Measurements from ENCODE around the gene TAL1.
"Not testable (repeated sequence)": the region's sequence is repeated elsewhere in the genome, so short reads cannot be mapped to it uniquely, and the experiment has no call there.

Gene TAL1

GRCh38 chr1:47198214-47198613 is 33.8 kb downstream of the TAL1 start:
- H3K27ac ChIP-seq (ENCODE audit: insufficient read depth, low read depth, low read length, poor library complexity, severe bottlenecking), result no peak overlapping the region
- no peaks in the 10 kb centered on the region for H3K9me3 ChIP-seq (ENCODE audit: control insufficient read depth, low read length)
- H3K4me1 ChIP-seq (ENCODE audit: control insufficient read depth, insufficient read depth, low read length), result no peaks in the 10 kb centered on the region
- 82 to 91% methylated on average over 4 of the region's 4 CpGs for WGBS, 2 experiments
- H3K27me3 ChIP-seq (ENCODE audit: control insufficient read depth, insufficient read depth, low read length, poor library complexity, severe bottlenecking), result no peaks in the 10 kb centered on the region
- H3K4me3 ChIP-seq (ENCODE audit: insufficient read depth, low read depth, low read length), result no peak overlapping the region
- H3K36me3 ChIP-seq (ENCODE audit: control insufficient read depth, insufficient read depth, low read length), result no peaks in the 10 kb centered on the region

- Histone ChIP-seq H3K36me3 (ENCODE audit: control insufficient read depth, insufficient read depth, low read length) (no peaks in the 10 kb centered on the region), H3K27me3 (ENCODE audit: control insufficient read depth, insufficient read depth, low read length, poor library complexity, severe bottlenecking) (no peaks in the 10 kb centered on the region), H3K4me3 (ENCODE audit: insufficient read depth, low read depth, low read length) (no peak overlapping the region), H3K9me3 (ENCODE audit: control insufficient read depth, low read length) (no peaks in the 10 kb centered on the region), H3K27ac (ENCODE audit: insufficient read depth, low read depth, low read length, poor library complexity, severe bottlenecking) (no peak overlapping the region), H3K4me1 (ENCODE audit: control insufficient read depth, insufficient read depth, low read length) (peaks cover 7% of the 10 kb centered on the region)
- WGBS, 2 experiments, result 76 to 77% methylated on average over 3 of the region's 3 CpGs
These were observed 35.4 kb downstream of the TAL1 start for GRCh38 chr1:47196622-47197021.

- WGBS, 2 experiments, result 91% methylated on average over 7 to 8 of the region's 9 CpGs
- H3K36me3 ChIP-seq (ENCODE audit: control insufficient read depth, insufficient read depth, low read length); H3K4me3 ChIP-seq (ENCODE audit: insufficient read depth, low read depth, low read length); H3K4me1 ChIP-seq (ENCODE audit: control insufficient read depth, insufficient read depth, low read length); H3K27me3 ChIP-seq (ENCODE audit: control insufficient read depth, insufficient read depth, low read length, poor library complexity, severe bottlenecking); H3K9me3 ChIP-seq (ENCODE audit: control insufficient read depth, low read length); H3K27ac ChIP-seq (ENCODE audit: insufficient read depth, low read depth, low read length, poor library complexity, severe bottlenecking): not testable (repeated sequence)
These were observed 36.0 kb downstream of the TAL1 start for GRCh38 chr1:47195981-47196380.

- Histone ChIP-seq H3K4me3 (ENCODE audit: insufficient read depth, low read depth, low read length) (no peak overlapping the region), H3K27me3 (ENCODE audit: control insufficient read depth, insufficient read depth, low read length, poor library complexity, severe bottlenecking) (no peaks in the 10 kb centered on the region), H3K36me3 (ENCODE audit: control insufficient read depth, insufficient read depth, low read length) (no peaks in the 10 kb centered on the region), H3K4me1 (ENCODE audit: control insufficient read depth, insufficient read depth, low read length) (peaks cover 11% of the 10 kb centered on the region), H3K9me3 (ENCODE audit: control insufficient read depth, low read length) (no peaks in the 10 kb centered on the region), H3K27ac (ENCODE audit: insufficient read depth, low read depth, low read length, poor library complexity, severe bottlenecking) (no peak overlapping the region)
These were observed 37.7 kb downstream of the TAL1 start for GRCh38 chr1:47194311-47194710.

GRCh38 chr1:47193496-47193895 is 38.5 kb downstream of the TAL1 start:
- not testable (repeated sequence) for H3K27ac ChIP-seq (ENCODE audit: insufficient read depth, low read depth, low read length, poor library complexity, severe bottlenecking); H3K27me3 ChIP-seq (ENCODE audit: control insufficient read depth, insufficient read depth, low read length, poor library complexity, severe bottlenecking); H3K9me3 ChIP-seq (ENCODE audit: control insufficient read depth, low read length); H3K4me3 ChIP-seq (ENCODE audit: insufficient read depth, low read depth, low read length); H3K36me3 ChIP-seq (ENCODE audit: control insufficient read depth, insufficient read depth, low read length)
- peaks cover 11% of the 10 kb centered on the region for H3K4me1 ChIP-seq (ENCODE audit: control insufficient read depth, insufficient read depth, low read length)
- 84 to 85% methylated on average over 10 of the region's 10 CpGs for WGBS, 2 experiments

- 13 to 15% methylated on average over 10 of the region's 10 CpGs for WGBS, 2 experiments
- no peaks in the 10 kb centered on the region for H3K27me3 ChIP-seq (ENCODE audit: control insufficient read depth, insufficient read depth, low read length, poor library complexity, severe bottlenecking)
- no peaks in the 10 kb centered on the region for H3K9me3 ChIP-seq (ENCODE audit: control insufficient read depth, low read length)
- H3K4me3 ChIP-seq (ENCODE audit: insufficient read depth, low read depth, low read length), result no peak overlapping the region
- H3K27ac ChIP-seq (ENCODE audit: insufficient read depth, low read depth, low read length, poor library complexity, severe bottlenecking), result no peak overlapping the region
- H3K4me1 ChIP-seq (ENCODE audit: control insufficient read depth, insufficient read depth, low read length), result peaks cover 11% of the 10 kb centered on the region
- no peaks in the 10 kb centered on the region for H3K36me3 ChIP-seq (ENCODE audit: control insufficient read depth, insufficient read depth, low read length)
These were observed 39.3 kb downstream of the TAL1 start for GRCh38 chr1:47192458-47193384.

- no peaks in the 10 kb centered on the region for H3K9me3 ChIP-seq (ENCODE audit: control insufficient read depth, low read length)
- no peaks in the 10 kb centered on the region for H3K27me3 ChIP-seq (ENCODE audit: control insufficient read depth, insufficient read depth, low read length, poor library complexity, severe bottlenecking)
- H3K27ac ChIP-seq (ENCODE audit: insufficient read depth, low read depth, low read length, poor library complexity, severe bottlenecking), result no peak overlapping the region
- no peaks in the 10 kb centered on the region for H3K36me3 ChIP-seq (ENCODE audit: control insufficient read depth, insufficient read depth, low read length)
- 88 to 89% methylated on average over 4 of the region's 4 CpGs for WGBS, 2 experiments
- H3K4me1 ChIP-seq (ENCODE audit: control insufficient read depth, insufficient read depth, low read length), result peaks cover 11% of the 10 kb centered on the region
- H3K4me3 ChIP-seq (ENCODE audit: insufficient read depth, low read depth, low read length), result no peak overlapping the region
These were observed 40.0 kb downstream of the TAL1 start for GRCh38 chr1:47191940-47192457.

GRCh38 chr1:47190857-47191256 is 41.2 kb downstream of the TAL1 start:
- no peaks in the 10 kb centered on the region for H3K36me3 ChIP-seq (ENCODE audit: control insufficient read depth, insufficient read depth, low read length)
- H3K4me1 ChIP-seq (ENCODE audit: control insufficient read depth, insufficient read depth, low read length), result peaks cover 11% of the 10 kb centered on the region
- no peak overlapping the region for H3K4me3 ChIP-seq (ENCODE audit: insufficient read depth, low read depth, low read length)
- no peak overlapping the region for H3K27ac ChIP-seq (ENCODE audit: insufficient read depth, low read depth, low read length, poor library complexity, severe bottlenecking)
- H3K27me3 ChIP-seq (ENCODE audit: control insufficient read depth, insufficient read depth, low read length, poor library complexity, severe bottlenecking), result no peaks in the 10 kb centered on the region
- no peaks in the 10 kb centered on the region for H3K9me3 ChIP-seq (ENCODE audit: control insufficient read depth, low read length)
- 94 to 96% methylated on average over 6 of the region's 6 CpGs for WGBS, 2 experiments

- Histone ChIP-seq H3K9me3 (ENCODE audit: control insufficient read depth, low read length) (no peaks in the 10 kb centered on the region), H3K27me3 (ENCODE audit: control insufficient read depth, insufficient read depth, low read length, poor library complexity, severe bottlenecking) (no peaks in the 10 kb centered on the region), H3K27ac (ENCODE audit: insufficient read depth, low read depth, low read length, poor library complexity, severe bottlenecking) (no peak overlapping the region), H3K4me1 (ENCODE audit: control insufficient read depth, insufficient read depth, low read length) (peaks cover 11% of the 10 kb centered on the region), H3K4me3 (ENCODE audit: insufficient read depth, low read depth, low read length) (no peak overlapping the region), H3K36me3 (ENCODE audit: control insufficient read depth, insufficient read depth, low read length) (no peaks in the 10 kb centered on the region)
- 80 to 82% methylated on average over 5 of the region's 5 CpGs for WGBS, 2 experiments
These were observed 41.5 kb downstream of the TAL1 start for GRCh38 chr1:47190509-47190855.

- no peaks in the 10 kb centered on the region for H3K27me3 ChIP-seq (ENCODE audit: control insufficient read depth, insufficient read depth, low read length, poor library complexity, severe bottlenecking)
- H3K4me3 ChIP-seq (ENCODE audit: insufficient read depth, low read depth, low read length), result no peak within 1 kb of the TSS
- no peaks in the 10 kb centered on the region for H3K9me3 ChIP-seq (ENCODE audit: control insufficient read depth, low read length)
- H3K36me3 ChIP-seq (ENCODE audit: control insufficient read depth, insufficient read depth, low read length), result no peaks in the 10 kb centered on the region
- 71 to 77% methylated on average over 16 of the region's 16 CpGs for WGBS, 2 experiments
- H3K27ac ChIP-seq (ENCODE audit: insufficient read depth, low read depth, low read length, poor library complexity, severe bottlenecking), result no peak within 1 kb of the TSS
- H3K4me1 ChIP-seq (ENCODE audit: control insufficient read depth, insufficient read depth, low read length), result peaks cover 11% of the 10 kb centered on the region
These were observed 42.0 kb downstream of the TAL1 start, which contains the start of gene PDZK1IP1 for GRCh38 chr1:47189844-47190508. TSS of gene PDZK1IP1 (minus strand) at chr1:47190036. CDS start at chr1:47189932, 104 bp downstream.
